HepG2 (cell line): Measurements from ENCODE around the gene PTPRN. TPM values are rescaled to one million over a fixed set of nuclear protein-coding genes. Genes with fewer than 3 reads are reported as not detected.

Experiments
- AKNA ChIP-seq: sonication (generic); formaldehyde crosslinking; IDR thresholded peaks from 2 replicates; pipeline ENCODE4 v1.4.0; 2020; ENCODE audit warnings: missing genetic modification reagents, borderline replicate concordance
- ATF3 ChIP-seq: sonication (generic); formaldehyde crosslinking; IDR thresholded peaks from 2 replicates; pipeline ENCODE4 v1.4.0; 2020; ENCODE audit warnings: missing genetic modification reagents
- CENPT ChIP-seq: sonication (generic); formaldehyde crosslinking; IDR thresholded peaks from 2 replicates; pipeline ENCODE4 v1.8.0; 2022; ENCODE audit warnings: low read depth, mild to moderate bottlenecking, moderate library complexity, missing genetic modification reagents
- E2F5 ChIP-seq: sonication (generic); formaldehyde crosslinking; conservative IDR thresholded peaks from 2 replicates; pipeline ENCODE4 v1.4.0; 2020; ENCODE audit warnings: missing genetic modification reagents
- ETV6 ChIP-seq: sonication (generic); formaldehyde crosslinking; conservative IDR thresholded peaks from 2 replicates; pipeline ENCODE4 v1.4.0; 2020; ENCODE audit warnings: missing genetic modification reagents
- FLYWCH1 ChIP-seq: sonication (generic); formaldehyde crosslinking; IDR thresholded peaks from 2 replicates; pipeline ENCODE4 v1.8.1; 2023; ENCODE audit warnings: mild to moderate bottlenecking, missing genetic modification reagents
- MEF2D ChIP-seq: sonication (generic); formaldehyde crosslinking; IDR thresholded peaks from 2 replicates; pipeline ENCODE4 v1.5.1; 2020; ENCODE audit warnings: mild to moderate bottlenecking, missing genetic modification reagents
- MTA1 ChIP-seq: sonication (generic); formaldehyde crosslinking; IDR thresholded peaks from 2 replicates; pipeline ENCODE4 v1.4.0; 2020; ENCODE audit warnings: missing genetic modification reagents, mild to moderate bottlenecking, borderline replicate concordance
- NFYB ChIP-seq: sonication (generic); formaldehyde crosslinking; IDR thresholded peaks from 2 replicates; pipeline ENCODE4 v1.4.0; 2020; ENCODE audit warnings: missing genetic modification reagents
- NFYC ChIP-seq: IDR thresholded peaks from 2 replicates; pipeline ENCODE4 v1.6.1; 2016; ENCODE audit warnings: missing genetic modification reagents, missing compliant biosample characterization
- NRL ChIP-seq: sonication (generic); formaldehyde crosslinking; IDR thresholded peaks from 2 replicates; pipeline ENCODE4 v1.5.0; 2020; ENCODE audit warnings: missing genetic modification reagents, mild to moderate bottlenecking, moderate library complexity, borderline replicate concordance
- RORA ChIP-seq: sonication (generic); formaldehyde crosslinking; IDR thresholded peaks from 2 replicates; pipeline ENCODE4 v1.5.0; 2020; ENCODE audit warnings: mild to moderate bottlenecking, missing genetic modification reagents, moderate library complexity
- SAP130 ChIP-seq: IDR thresholded peaks from 2 replicates; pipeline ENCODE4 v1.6.1; 2016; ENCODE audit warnings: low read depth
- SATB2 ChIP-seq: sonication (generic); formaldehyde crosslinking; IDR thresholded peaks from 2 replicates; pipeline ENCODE4 v1.5.0; 2020; ENCODE audit warnings: missing genetic modification reagents
- SIX1 ChIP-seq: sonication (generic); formaldehyde crosslinking; IDR thresholded peaks from 2 replicates; pipeline ENCODE4 v1.4.0; 2020; ENCODE audit warnings: missing genetic modification reagents, borderline replicate concordance
- SP1 ChIP-seq, 2 experiments: fragments of 450-650 bp in 1 of 2; sonication (generic) in 1 of 2; formaldehyde crosslinking in 1 of 2; IDR thresholded peaks; 2 replicates each; pipeline versions ENCODE4 v1.4.0 to v1.6.1; 2016 to 2020; ENCODE audit warnings: missing genetic modification reagents in 1 of 2
- SRSF1 ChIP-seq: fragments of 200-400 bp; formaldehyde crosslinking; optimal IDR thresholded peaks from 2 replicates; pipeline ENCODE3; 2017; ENCODE audit warnings: mild to moderate bottlenecking, low read depth, low read length, moderate library complexity
- YEATS4 ChIP-seq: sonication (generic); formaldehyde crosslinking; IDR thresholded peaks from 2 replicates; pipeline ENCODE4 v1.4.0; 2020; ENCODE audit warnings: missing genetic modification reagents, borderline replicate concordance
- ZNF124 ChIP-seq: sonication (generic); formaldehyde crosslinking; IDR thresholded peaks from 2 replicates; pipeline ENCODE4 v1.4.0; 2020; ENCODE audit warnings: missing genetic modification reagents
- ZNF160 ChIP-seq: sonication (generic); formaldehyde crosslinking; IDR thresholded peaks from 2 replicates; pipeline ENCODE4 v1.8.0; 2022; ENCODE audit warnings: mild to moderate bottlenecking, inconsistent platforms, missing genetic modification reagents
- ZNF205 ChIP-seq: IDR thresholded peaks from 2 replicates; pipeline ENCODE4 v1.6.1; 2018; ENCODE audit warnings: missing biosample characterization, missing genetic modification reagents
- ZNF34 ChIP-seq: sonication (generic); formaldehyde crosslinking; IDR thresholded peaks from 2 replicates; pipeline ENCODE4 v1.4.0; 2020; ENCODE audit warnings: mild to moderate bottlenecking, missing genetic modification reagents, borderline replicate concordance
- ZNF496 ChIP-seq: sonication (generic); formaldehyde crosslinking; IDR thresholded peaks from 2 replicates; pipeline ENCODE4 v1.8.1; 2023; ENCODE audit warnings: mild to moderate bottlenecking, moderate library complexity, missing genetic modification reagents; ENCODE audit not compliant: insufficient replicate concordance
- ZNF546 ChIP-seq: sonication (generic); formaldehyde crosslinking; conservative IDR thresholded peaks from 2 replicates; pipeline ENCODE4 v1.8.1; 2023; ENCODE audit warnings: mild to moderate bottlenecking, missing genetic modification reagents
- polyA plus RNA-seq, 8 experiments: library from polyadenylated mRNA; depleted of rRNA in 3 of 8; stranded (reverse) in 7 of 8; unstranded in 1 of 8; fragments of >200 nt; fragmentation: Illumina TruSeq in 4 of 8; extraction: Trizol in 4 of 8; gene quantifications; 2 replicates each; pipeline versions ENCODE4 v1.2.1 to v1.2.3, GENCODE V29; 2011 to 2016; ENCODE audit warnings: low read depth in 4 of 8, missing spikeins in 1 of 8, mixed read lengths in 1 of 8; ENCODE audit not compliant: insufficient read depth in 1 of 8
- total RNA-seq, 5 experiments: library from RNA; depleted of rRNA; stranded (reverse); fragments of >200 nt; fragmentation: Illumina TruSeq; extraction: Trizol; gene quantifications; 2 replicates each; pipeline ENCODE4 v1.2.3, GENCODE V29; 2016; ENCODE audit warnings: low read depth in 1 of 5

Gene PTPRN
- total and polyA plus RNA-seq, 2 of the 13 experiments (the other 11 are each of a cell fraction or from before 2014, with no cell fraction given), result 0.26 TPM; not detected in 1

DNA sequence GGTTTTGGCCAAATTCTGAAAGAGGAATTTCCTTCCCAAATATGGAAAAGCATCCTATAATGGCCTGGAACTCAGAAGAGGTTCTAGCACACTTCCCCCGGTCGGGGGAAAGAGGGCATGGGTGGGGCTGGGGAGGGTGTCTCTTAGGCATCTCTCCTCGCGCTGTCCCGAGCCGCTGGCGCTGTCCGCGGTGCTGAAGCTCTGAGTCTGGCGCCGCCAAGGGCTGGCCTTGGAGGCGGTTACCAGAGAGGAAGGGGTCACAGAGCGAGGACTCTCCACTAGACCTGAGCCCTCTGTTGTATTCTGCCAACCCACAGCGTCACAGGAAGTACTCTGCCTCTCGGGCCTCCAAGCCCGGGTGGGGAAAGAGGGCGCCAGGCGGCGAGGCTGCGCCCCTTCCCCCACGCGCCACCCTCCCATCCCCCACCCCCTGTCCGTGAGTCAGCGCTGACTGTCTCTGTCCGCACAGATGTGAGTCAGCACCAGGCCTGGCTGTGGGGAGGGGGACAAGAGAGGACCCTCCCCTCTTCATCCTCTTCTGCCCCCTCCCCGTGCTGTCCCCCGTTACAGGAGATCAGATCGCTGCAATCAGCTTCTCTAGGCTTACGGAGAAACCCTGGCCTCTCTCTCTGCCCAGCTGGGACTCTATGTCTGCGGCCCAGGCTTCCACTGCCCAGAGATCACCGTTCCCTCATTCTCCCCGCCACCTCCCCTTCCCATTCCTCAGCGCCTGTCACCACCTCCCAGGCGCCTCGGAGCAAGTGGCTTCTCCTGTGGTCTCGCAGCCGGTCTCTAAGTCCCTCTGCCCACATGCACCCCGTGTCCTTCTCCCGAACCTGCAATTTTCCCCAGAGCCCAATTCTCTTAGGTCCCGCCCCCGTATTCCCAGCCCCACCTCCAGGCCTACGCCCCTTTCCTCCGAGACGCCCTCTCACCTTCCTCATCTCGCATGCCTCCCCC, 779 bp downstream of the PTPRN start (continued):
- TF ChIP-seq NFYC (CRISPR knock-in tag) (peak; percentile 65), SRSF1 (no peak), RORA (CRISPR knock-in tag) (no peak), SAP130 (peak; percentile 84), ZNF160 (CRISPR knock-in tag) (peak; percentile 95), YEATS4 (CRISPR knock-in tag) (peak; percentile 80), ATF3 (CRISPR knock-in tag) (peak; percentile 83), E2F5 (peak; percentile 86), SIX1 (peak; percentile 69; the same call in 1 of the 2 replicates), ZNF205 (CRISPR knock-in tag) (peak; percentile 92), NFYB (CRISPR knock-in tag) (peak; percentile 57), ZNF124 (CRISPR knock-in tag) (peak; percentile 98), CENPT (CRISPR knock-in tag) (0 out of 2 replicates have a peak, but pooled peaks have one; percentile 92), SP1 (IDR thresholded peaks at IDR 0.05) (no peak), SP1 (CRISPR knock-in tag; IDR thresholded peaks at IDR 0.05) (no peak), FLYWCH1 (CRISPR knock-in tag) (no peak), AKNA (CRISPR knock-in tag) (peak; percentile 98), MEF2D (CRISPR knock-in tag) (peak; percentile 71; the same call in 1 of the 2 replicates), MTA1 (CRISPR knock-in tag) (no peak), ZNF546 (peak; percentile 90), NRL (CRISPR knock-in tag) (peak; percentile 76; the same call in 1 of the 2 replicates), SATB2 (peak; percentile 98), ZNF34 (CRISPR knock-in tag) (no peak), ZNF496 (no peak), ETV6 (peak; percentile 98)
